Endometrium (tissue), 2 donors: Measurements from ENCODE around the gene URGCP.
"Not testable (repeated sequence)": the region's sequence is repeated elsewhere in the genome, so short reads cannot be mapped to it uniquely, and the experiment has no call there.

Experiments used
- FAIRE-seq: peaks from 2 replicates; lab custom pipeline; 2012; peaks lifted over from hg19 to GRCh38; lab: Jason Lieb, UNC
- donor health status: control.
- donor health status: control.

The URGCP gene

DNA sequence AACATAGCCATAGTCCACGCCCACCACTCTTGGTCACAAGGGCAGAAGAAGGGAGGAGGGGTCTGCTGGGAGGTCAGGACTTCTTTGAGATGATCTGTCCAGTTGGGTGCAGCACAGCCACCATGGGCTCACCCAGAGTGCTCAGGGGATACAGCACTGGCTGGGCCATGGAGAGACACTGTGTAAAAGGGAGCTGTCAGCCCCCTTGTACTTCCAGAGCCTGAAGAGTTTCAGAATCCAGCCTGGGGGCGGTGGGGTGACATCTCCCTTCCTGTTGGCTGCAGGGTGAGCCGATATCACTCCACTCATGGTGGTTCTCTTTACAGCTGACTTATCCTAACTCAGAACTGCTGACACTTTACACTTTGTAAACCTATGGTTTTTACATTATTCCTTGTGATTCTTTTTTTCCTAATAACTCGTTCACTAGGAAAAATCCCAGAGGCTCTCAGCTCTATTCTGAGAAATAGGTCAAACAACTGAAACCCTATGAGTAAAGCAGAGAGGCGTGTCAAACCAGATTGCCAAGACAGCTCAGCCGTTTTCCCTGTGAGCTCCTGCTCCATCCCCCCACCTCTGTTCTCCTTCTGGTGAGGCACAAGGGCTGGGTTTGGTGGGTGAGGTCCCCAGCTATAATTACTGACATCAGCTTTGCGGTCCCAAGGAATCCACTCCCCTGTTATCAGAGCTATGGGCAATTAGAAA lies 33.8 kb downstream of the URGCP start:
- FAIRE-seq: no peak

- FAIRE-seq: no peak
Observed at GRCh38 chr7:43871064-43871463, 35.3 kb downstream of the URGCP start.

GRCh38 chr7:43870316-43870715 lies 36.1 kb downstream of the URGCP start:
- no peak for FAIRE-seq

DNA sequence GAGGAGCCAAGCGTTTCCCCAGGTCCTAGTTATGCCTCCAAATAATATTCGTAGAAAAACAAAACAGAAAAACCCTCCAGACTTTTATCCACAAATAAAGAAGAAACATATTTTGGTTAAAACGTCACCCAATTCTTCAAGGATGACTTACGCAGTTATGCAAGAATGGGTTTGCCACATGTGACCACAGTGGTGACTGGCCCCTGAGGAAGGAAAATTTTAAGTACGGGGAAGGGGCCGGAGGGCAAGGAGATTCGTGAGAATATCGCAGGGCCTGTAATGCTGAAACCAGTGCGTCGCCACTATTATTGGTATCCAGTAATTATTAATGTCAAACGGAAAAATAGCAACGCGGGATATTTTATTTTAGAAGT lies 36.5 kb downstream of the URGCP start:
- no peak for FAIRE-seq

- FAIRE-seq: no peak
Observed at GRCh38 chr7:43869006-43869866, 37.2 kb downstream of the URGCP start, which contains the start of gene MRPS24. Gene MRPS24 (minus strand): TSS chr7:43869517. CDS start chr7:43869495, 22 bp downstream.

GRCh38 chr7:43868681-43869005 lies 37.8 kb downstream of the URGCP start:
- FAIRE-seq: no peak

DNA sequence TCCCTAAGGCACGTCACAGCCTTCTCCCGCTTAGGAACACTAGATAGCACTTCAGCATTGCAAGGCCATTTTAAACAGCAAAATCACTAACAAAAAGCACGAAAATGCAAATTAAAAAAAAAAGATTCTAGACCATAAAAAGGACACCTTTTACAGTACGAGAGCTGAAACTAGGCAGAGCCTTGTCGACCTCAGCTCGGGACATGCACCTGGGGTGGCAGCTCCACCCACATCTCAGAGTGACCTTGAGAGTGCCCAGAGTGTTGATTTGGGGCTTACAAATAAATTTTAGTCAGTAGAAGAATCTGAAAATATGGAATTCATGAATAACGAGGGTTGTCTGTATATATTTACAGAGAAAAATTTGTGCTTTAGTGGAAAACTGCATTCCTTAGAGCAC lies 38.2 kb downstream of the URGCP start:
- FAIRE-seq: no peak

DNA sequence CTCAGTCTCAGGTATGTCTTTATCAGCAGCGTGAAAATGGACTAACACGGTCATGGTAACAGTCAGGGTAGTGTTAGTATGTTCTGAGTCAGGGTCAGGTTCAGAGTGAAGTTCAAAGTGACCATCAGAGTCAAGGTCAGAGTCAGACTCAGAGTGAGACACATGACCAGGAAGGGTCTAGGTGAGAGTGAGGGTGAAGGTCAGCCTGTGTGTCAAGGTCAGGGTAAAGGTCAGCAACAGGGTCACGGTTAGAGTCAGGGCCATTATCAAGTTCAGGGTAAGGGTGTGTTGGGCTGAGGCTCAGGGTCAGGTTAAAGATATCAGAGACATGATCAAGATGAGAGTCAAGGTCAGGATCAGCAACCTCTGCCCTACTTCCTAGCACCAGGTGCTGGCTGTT lies 41.1 kb downstream of the URGCP start:
- FAIRE-seq: no peak

DNA sequence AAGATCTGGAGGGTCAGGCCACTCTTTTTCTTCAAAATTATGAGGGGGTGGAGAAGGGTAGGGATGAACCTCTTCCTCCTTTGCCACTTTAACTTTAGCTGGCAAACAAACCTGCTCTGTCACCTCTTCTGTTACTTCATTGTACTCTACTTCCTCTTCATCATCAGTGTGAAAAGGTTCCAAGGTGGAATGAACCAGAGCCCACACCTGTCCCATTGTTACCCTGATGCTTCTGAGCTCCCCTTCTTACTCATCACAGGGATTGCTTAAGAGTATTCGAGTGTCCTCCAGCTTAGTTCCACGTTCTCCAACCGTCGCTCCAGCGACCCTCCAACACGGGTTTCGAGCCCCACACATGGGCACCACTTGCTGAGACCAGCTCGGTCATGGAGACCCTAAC lies 42.3 kb downstream of the URGCP start:
- no peak for FAIRE-seq

DNA sequence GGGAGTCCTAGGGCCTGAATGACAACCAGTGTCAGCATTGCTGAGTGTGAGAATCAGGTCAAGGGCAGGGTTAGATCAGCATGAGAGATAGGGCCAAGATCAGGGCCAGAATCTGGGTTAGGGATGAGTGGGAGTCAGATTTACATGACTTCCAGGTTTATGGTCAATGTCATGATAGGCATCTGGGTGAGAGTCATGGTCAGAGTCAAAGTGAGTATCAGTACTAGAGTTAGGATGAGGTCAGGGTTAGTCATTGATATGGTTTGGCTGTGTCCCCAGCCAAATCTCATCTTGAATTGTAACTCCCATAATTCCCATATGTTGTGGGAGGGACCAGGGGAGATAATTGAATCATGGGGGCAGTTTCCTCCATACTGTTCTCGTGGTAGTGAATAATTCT lies 49.4 kb downstream of the URGCP start:
- FAIRE-seq: no peak

- FAIRE-seq: no peak
Observed at GRCh38 chr7:43856316-43856715, 50.1 kb downstream of the URGCP start.

- FAIRE-seq: no peak
Observed at GRCh38 chr7:43855176-43855575, 51.2 kb downstream of the URGCP start.

GRCh38 chr7:43851805-43852204 lies 54.6 kb downstream of the URGCP start:
- FAIRE-seq: no peak

DNA sequence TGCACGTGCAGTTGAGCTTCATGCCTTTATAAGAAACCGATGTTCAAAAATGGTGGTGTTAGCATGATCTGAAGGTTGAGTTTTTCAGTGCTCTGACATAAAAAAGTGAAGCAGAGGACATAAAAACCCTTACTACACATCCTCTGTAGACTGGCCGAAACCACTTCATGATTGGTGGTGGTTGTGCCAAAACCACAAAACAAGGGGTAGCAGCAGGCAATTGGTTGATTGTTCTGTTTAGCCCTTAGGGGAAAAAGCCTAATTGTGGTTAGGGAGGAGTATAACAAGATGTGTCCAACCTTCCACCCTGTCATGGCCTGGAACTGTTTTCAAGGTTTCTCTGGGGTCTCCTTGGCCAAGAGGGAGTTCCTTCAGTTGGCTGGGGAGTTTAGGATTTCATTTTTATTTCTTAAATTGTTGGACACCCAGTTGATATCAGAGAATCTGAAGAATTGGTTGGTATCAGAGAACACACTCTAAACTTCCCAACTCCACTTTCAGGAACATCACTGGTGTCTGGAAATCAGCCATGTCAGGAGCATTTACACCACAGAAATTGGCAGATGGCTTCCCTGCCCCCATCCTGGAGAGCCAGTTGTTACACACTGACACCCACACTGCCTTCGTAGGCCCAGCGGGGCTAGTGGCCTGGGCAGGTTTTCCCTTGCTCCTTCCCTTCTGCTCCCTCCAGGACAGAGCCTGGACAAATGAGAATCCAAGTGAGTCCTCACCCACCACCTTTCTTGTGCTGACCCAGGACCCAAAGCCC lies 55.9 kb downstream of the URGCP start:
- no peak for FAIRE-seq

- no peak for FAIRE-seq
Observed at GRCh38 chr7:43849047-43849446, 57.3 kb downstream of the URGCP start.

GRCh38 chr7:43847496-43847895 lies 58.9 kb downstream of the URGCP start:
- no peak for FAIRE-seq

GRCh38 chr7:43844662-43845061 lies 61.7 kb downstream of the URGCP start:
- FAIRE-seq: no peak

- no peak for FAIRE-seq
Observed at GRCh38 chr7:43844257-43844656, 62.1 kb downstream of the URGCP start.

- no peak for FAIRE-seq
Observed at GRCh38 chr7:43843296-43843695, 63.1 kb downstream of the URGCP start.

DNA sequence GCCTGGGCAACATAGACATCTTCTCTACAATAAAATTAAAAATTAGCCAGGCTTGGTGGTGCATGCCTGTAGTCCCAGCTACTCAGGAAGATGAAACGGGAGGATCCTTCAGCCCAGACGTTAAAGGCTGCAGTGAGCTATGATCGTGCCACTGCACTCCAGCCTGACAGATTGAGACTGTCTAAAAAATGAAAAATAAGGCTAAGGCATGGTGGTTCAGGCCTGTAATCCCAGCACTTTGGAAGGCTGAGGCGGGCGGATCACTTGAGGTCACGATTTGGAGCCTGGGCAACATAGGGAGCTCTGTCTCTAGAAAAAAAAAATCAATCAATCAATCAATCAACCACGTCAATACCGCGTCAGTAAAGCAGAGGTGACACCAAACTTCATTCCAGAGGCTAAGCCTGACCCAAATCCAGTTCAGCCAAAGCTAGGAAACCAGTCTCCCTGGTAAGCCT lies 68.2 kb downstream of the URGCP start:
- no peak for FAIRE-seq

DNA sequence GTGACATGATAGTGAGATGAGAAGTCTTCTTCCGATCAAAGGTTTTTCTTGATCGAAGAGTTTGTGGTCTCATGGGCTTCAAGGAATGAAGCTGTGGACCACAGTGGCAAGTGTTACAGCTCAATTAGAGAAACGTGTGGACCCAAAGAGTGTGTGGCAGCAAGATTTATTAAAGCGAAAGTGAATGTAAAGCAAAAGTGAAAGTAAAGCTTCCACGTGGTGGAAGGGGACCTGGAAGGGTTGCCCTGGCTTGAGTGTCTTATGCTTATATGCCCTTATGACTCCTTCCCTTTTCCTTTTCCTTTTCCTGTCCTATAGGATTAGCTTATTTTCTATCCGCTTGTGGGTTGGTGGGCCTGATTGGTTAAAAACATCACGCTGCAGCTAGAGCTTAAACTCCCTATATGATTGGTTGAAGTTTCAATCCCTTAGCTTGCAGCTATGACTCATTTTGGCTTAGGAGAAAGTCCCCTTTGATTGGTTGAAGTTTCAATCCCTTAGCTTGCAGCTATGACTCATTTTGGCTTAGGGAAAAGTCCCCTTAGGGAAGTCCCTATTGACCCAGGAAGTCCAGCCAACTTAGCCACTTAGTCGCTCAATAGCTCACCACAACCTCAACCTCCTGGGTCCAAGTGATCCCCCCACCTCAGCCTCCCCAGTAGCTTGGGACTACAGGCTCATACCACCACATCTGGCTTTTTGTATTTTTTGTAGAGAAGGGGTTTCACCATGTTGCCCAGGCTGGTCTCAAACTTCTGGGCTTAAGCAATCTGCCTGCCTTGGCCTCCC lies 71.7 kb downstream of the URGCP start:
- no peak for FAIRE-seq

GRCh38 chr7:43830917-43831316 lies 75.5 kb downstream of the URGCP start:
- FAIRE-seq: not testable (repeated sequence)
